IMR-90 (cell line): ENCODE measurements around the gene C10orf90. TPM values are rescaled to one million over a fixed set of nuclear protein-coding genes. Genes with fewer than 3 reads are reported as not detected.

Experiments
- ATAC-seq: fragments of 200-7000 bp; cut with Tn5 transposase; 2 replicates; pipeline ENCODE4 v1.9.1; 2020; ENCODE audit warnings: low read depth, mild to moderate bottlenecking, moderate library complexity
- BruUV-seq: library from RNA; stranded (reverse); fragments of 400-500 nt; replicated peaks from 2 replicates; lab custom pipeline; 2021; lab: Mats Ljungman, UMichigan
- CTCF ChIA-PET: fragments of 300-600 bp; formaldehyde crosslinking; extraction: SDS; loops from one replicate; lab custom pipeline; 2021; ENCODE audit warnings: antibody characterized with exemption; lab: Yijun Ruan, JAX
- POLR2A ChIA-PET: fragments of 300-600 bp; sonication (Branson Sonifier 250); formaldehyde crosslinking; loops from one replicate; lab custom pipeline; 2022; ENCODE audit warnings: antibody characterized with exemption; ENCODE audit not compliant: unreplicated experiment; lab: Charles Lee
- DNase-seq: peaks from one replicate; pipeline ENCODE4 v3.0.0; 2013
- H2AFZ ChIP-seq: replicated peaks from 2 replicates; pipeline ENCODE3; 2013; ENCODE audit warnings: low read length, mild to moderate bottlenecking; ENCODE audit not compliant: poor library complexity
- H2AK5ac ChIP-seq: 2 replicates; pipeline ENCODE4 v1.6.1; 2013; ENCODE audit warnings: low read depth, low read length, inconsistent platforms
- H2AK9ac ChIP-seq: replicated peaks from 2 replicates; pipeline ENCODE3; 2013; ENCODE audit warnings: mild to moderate bottlenecking, low read depth, low read length, moderate library complexity; ENCODE audit not compliant: poor library complexity
- H2BK120ac ChIP-seq: 2 replicates; pipeline ENCODE4 v1.6.1; 2013; ENCODE audit warnings: low read depth, low read length, inconsistent platforms
- H2BK15ac ChIP-seq: 3 replicates; pipeline ENCODE4 v1.6.1; 2013; ENCODE audit warnings: low read depth, low read length, inconsistent platforms
- H2BK20ac ChIP-seq: 2 replicates; pipeline ENCODE4 v1.6.1; 2013; ENCODE audit warnings: low read depth, mild to moderate bottlenecking, inconsistent platforms, low read length, moderate library complexity
- H2BK5ac ChIP-seq: 2 replicates; pipeline ENCODE4 v1.6.1; 2013; ENCODE audit warnings: mild to moderate bottlenecking, low read depth, low read length, inconsistent platforms; ENCODE audit not compliant: poor library complexity, severe bottlenecking
- H3K14ac ChIP-seq: replicated peaks from 2 replicates; pipeline ENCODE4 v1.6.1; 2013; ENCODE audit warnings: low read depth, low read length, inconsistent platforms
- H3K18ac ChIP-seq: 2 replicates; pipeline ENCODE4 v1.6.1; 2013; ENCODE audit warnings: low read depth, low read length, control low read depth
- H3K23ac ChIP-seq: 2 replicates; pipeline ENCODE4 v1.6.1; 2013; ENCODE audit warnings: low read depth, low read length, inconsistent platforms
- H3K27ac ChIP-seq: 2 replicates; pipeline ENCODE4 v1.5.1; 2013; ENCODE audit warnings: mild to moderate bottlenecking, control low read depth, low read length; ENCODE audit not compliant: insufficient read depth
- H3K27me3 ChIP-seq: 2 replicates; pipeline ENCODE4 v1.6.1; 2013; ENCODE audit warnings: low read length; ENCODE audit not compliant: control insufficient read depth, insufficient read depth
- H3K36me3 ChIP-seq: 2 replicates; pipeline ENCODE4 v1.6.1; 2013; ENCODE audit warnings: low read length, mixed read lengths; ENCODE audit not compliant: control insufficient read depth, insufficient read depth
- H3K4ac ChIP-seq: 2 replicates; pipeline ENCODE4 v1.6.1; 2013; ENCODE audit warnings: low read depth, low read length, inconsistent platforms
- H3K4me1 ChIP-seq: 2 replicates; pipeline ENCODE4 v1.6.1; 2013; ENCODE audit warnings: low read length, mixed read lengths; ENCODE audit not compliant: control insufficient read depth, insufficient read depth
- H3K4me2 ChIP-seq: 2 replicates; pipeline ENCODE4 v1.6.1; 2013; ENCODE audit warnings: low read depth, mild to moderate bottlenecking, control low read depth, low read length, moderate library complexity
- H3K4me3 ChIP-seq: 2 replicates; pipeline ENCODE4 v1.5.1; 2013; ENCODE audit warnings: low read depth, mild to moderate bottlenecking, control low read depth, low read length, moderate library complexity; ENCODE audit not compliant: insufficient read depth
- H3K56ac ChIP-seq: 2 replicates; pipeline ENCODE4 v1.6.1; 2013; ENCODE audit warnings: low read length, inconsistent platforms; ENCODE audit not compliant: insufficient read depth; ENCODE audit errors: extremely low read depth
- H3K79me1 ChIP-seq, 2 experiments: 2 replicates each; pipeline ENCODE4 v1.6.1; 2013; ENCODE audit warnings: low read length in 2 of 2, inconsistent platforms in 1 of 2, low read depth in 1 of 2
- H3K9ac ChIP-seq: 2 replicates; pipeline ENCODE4 v1.6.1; 2013; ENCODE audit warnings: low read depth, low read length, control low read depth
- H3K9me1 ChIP-seq: 2 replicates; pipeline ENCODE4 v1.6.1; 2013; ENCODE audit warnings: low read length, inconsistent platforms; ENCODE audit not compliant: insufficient read depth
- H3K9me3 ChIP-seq: 2 replicates; pipeline ENCODE4 v1.6.1; 2013; ENCODE audit warnings: low read length; ENCODE audit not compliant: control insufficient read depth, insufficient read depth
- H4K20me1 ChIP-seq: 2 replicates; pipeline ENCODE4 v1.6.1; 2013; ENCODE audit warnings: low read length, inconsistent platforms; ENCODE audit not compliant: insufficient read depth
- H4K5ac ChIP-seq: 2 replicates; pipeline ENCODE4 v1.6.1; 2013; ENCODE audit warnings: mild to moderate bottlenecking, low read depth, low read length, control low read depth
- H4K8ac ChIP-seq, 2 experiments: 2 replicates each; pipeline ENCODE4 v1.6.1; 2013; ENCODE audit warnings: low read depth in 2 of 2, low read length in 2 of 2, control low read depth in 1 of 2, inconsistent platforms in 1 of 2
- H4K91ac ChIP-seq: 2 replicates; pipeline ENCODE4 v1.6.1; 2013; ENCODE audit warnings: low read depth, low read length, inconsistent platforms; ENCODE audit not compliant: insufficient read depth
- BHLHE40 ChIP-seq: fragments of 150-350 bp; IDR thresholded peaks from 2 replicates; pipeline ENCODE4 v1.6.1; 2016; ENCODE audit warnings: mild to moderate bottlenecking, low read depth, low read length
- CEBPB ChIP-seq: IDR thresholded peaks from 2 replicates; pipeline ENCODE4 v1.6.1; 2012; ENCODE audit warnings: low read depth, low read length, improper control_type of control experiment
- CHD1 ChIP-seq: IDR thresholded peaks from 2 replicates; pipeline ENCODE4 v1.6.1; 2012; ENCODE audit warnings: low read depth, low read length, improper control_type of control experiment
- CTCF ChIP-seq: conservative IDR thresholded peaks from 2 replicates; pipeline ENCODE4 v1.5.1; 2012; ENCODE audit warnings: mild to moderate bottlenecking, low read depth, low read length, improper control_type of control experiment
- FOS ChIP-seq: fragments of 150-350 bp; IDR thresholded peaks from 2 replicates; pipeline ENCODE4 v1.6.1; 2016; ENCODE audit warnings: low read depth, low read length
- MAFK ChIP-seq: IDR thresholded peaks from 2 replicates; pipeline ENCODE4 v1.6.1; 2012; ENCODE audit warnings: low read depth, low read length, improper control_type of control experiment
- MAZ ChIP-seq: IDR thresholded peaks from 2 replicates; pipeline ENCODE4 v1.6.1; 2012; ENCODE audit warnings: low read depth, mild to moderate bottlenecking, low read length, improper control_type of control experiment, moderate library complexity, borderline replicate concordance
- MXI1 ChIP-seq: IDR thresholded peaks from 2 replicates; pipeline ENCODE4 v1.6.1; 2012; ENCODE audit warnings: low read depth, mild to moderate bottlenecking, low read length, moderate library complexity, borderline replicate concordance
- NFE2L2 ChIP-seq: fragments of 150-350 bp; IDR thresholded peaks from 2 replicates; pipeline ENCODE4 v1.6.1; 2016; ENCODE audit warnings: low read depth, mild to moderate bottlenecking, low read length
- POLR2A ChIP-seq: IDR thresholded peaks from 2 replicates; pipeline ENCODE4 v1.6.1; 2012; ENCODE audit warnings: mild to moderate bottlenecking, low read depth, low read length
- RAD21 ChIP-seq: IDR thresholded peaks from 2 replicates; pipeline ENCODE4 v1.6.1; 2012; ENCODE audit warnings: low read length, improper control_type of control experiment
- RCOR1 ChIP-seq: IDR thresholded peaks from 2 replicates; pipeline ENCODE4 v1.6.1; 2012; ENCODE audit warnings: mild to moderate bottlenecking, low read length, improper control_type of control experiment; ENCODE audit not compliant: insufficient replicate concordance
- RFX5 ChIP-seq: IDR thresholded peaks from 2 replicates; pipeline ENCODE4 v1.8.0; 2012; ENCODE audit warnings: low read depth, mild to moderate bottlenecking, low read length, moderate library complexity
- SMC3 ChIP-seq: fragments of 150-350 bp; IDR thresholded peaks from 2 replicates; pipeline ENCODE4 v1.6.1; 2016; ENCODE audit warnings: low read depth, mild to moderate bottlenecking, antibody characterized with exemption, low read length, moderate library complexity
- USF2 ChIP-seq: fragments of 150-350 bp; IDR thresholded peaks from 2 replicates; pipeline ENCODE4 v1.6.1; 2017; ENCODE audit warnings: mild to moderate bottlenecking, antibody characterized with exemption, low read length, low read depth
- WGBS, 2 experiments: methylation state at CpG; one replicate each; pipeline versions ENCODE4 v1.1.5 to v1.1.7; 2013; ENCODE audit warnings: missing lambda C conversion rate in 2 of 2; ENCODE audit not compliant: insufficient read length in 1 of 2; ENCODE audit errors: extremely low coverage in 2 of 2; 5-methylcytosine and 5-hydroxymethylcytosine counted together
- dilution Hi-C: fragments of 300-500 bp; cut with HindIII; formaldehyde crosslinking; loops from one replicate; pipeline ENCODE4 v1.14.3; 2018; ENCODE audit warnings: low sequenced_read_pairs; ENCODE audit not compliant: unreplicated experiment
- in situ Hi-C: fragments of 300-500 bp; cut with MboI; formaldehyde crosslinking; loops from 3 replicates; pipeline ENCODE4 v1.14.3; 2019; ENCODE audit warnings: low sequenced_read_pairs, inconsistent platforms, mixed read lengths
- intact Hi-C: fragments of 100-400 bp; cut with micrococcal nuclease; formaldehyde crosslinking; loops from 2 replicates; pipeline ENCODE4 v1.10.0; 2022
- polyA plus RNA-seq, 3 experiments: library from polyadenylated mRNA; depleted of rRNA; stranded (reverse); fragments of >200 nt; gene quantifications; 2 replicates each; pipeline ENCODE4 v1.2.3, GENCODE V29; 2012; ENCODE audit warnings: low replicate concordance in 1 of 3
- total RNA-seq: library from RNA; depleted of rRNA; stranded (reverse); fragments of >200 nt; gene quantifications from 2 replicates; pipeline ENCODE4 v1.2.3, GENCODE V29; 2012

C10orf90 gene
- total and polyA plus RNA-seq, 2 of the 4 experiments (the other 2 are of a cell fraction): 0.05 to 0.18 TPM

- H2AK9ac ChIP-seq: no peak overlapping the region
- DNase-seq: no peak
- no peak overlapping the region for H3K23ac ChIP-seq
- no peaks in the 10 kb centered on the region for H3K36me3 ChIP-seq
- no peak overlapping the region for H3K9ac ChIP-seq
- H3K14ac ChIP-seq: no peak overlapping the region
- no peak overlapping the region for H2BK5ac ChIP-seq
- H3K4me1 ChIP-seq: peaks cover 1% of the 10 kb centered on the region; the same call in 1 of the 2 replicates
- H3K27me3 ChIP-seq: peaks cover 7% of the 10 kb centered on the region
- in situ Hi-C loops: no loop called here
- no peak overlapping the region for H3K4ac ChIP-seq
- H2AK5ac ChIP-seq: no peak overlapping the region
- no peaks in the 10 kb centered on the region for H4K20me1 ChIP-seq
- no peak overlapping the region for H3K4me2 ChIP-seq
- CTCF ChIA-PET: no interaction called here
- no peak overlapping the region for H2BK20ac ChIP-seq
- H4K5ac ChIP-seq: no peak overlapping the region
- H4K8ac ChIP-seq: no peak overlapping the region
- H3K18ac ChIP-seq: no peak overlapping the region
- no peak overlapping the region for H3K56ac ChIP-seq
- no peak overlapping the region for H4K91ac ChIP-seq
- 83% methylated on average over 1 of the region's 8 CpGs; no CpG with 5 or more reads in 1 of the 2 experiments for WGBS, 2 experiments
- BruUV-seq: no TSS peak
- no peak overlapping the region for H2BK15ac ChIP-seq
- POLR2A ChIA-PET: interaction anchor here (0.6 kb wide), 1 partner anchor 94 kb away, joined by 4 read pairs; no protein-coding TSS in a partner anchor
- dilution Hi-C loops: no loop called here
- no peaks in the 10 kb centered on the region for H3K79me1 ChIP-seq
- no peak for ATAC-seq
- no peak overlapping the region for H2AFZ ChIP-seq
- no peaks in the 10 kb centered on the region for H3K9me1 ChIP-seq
- H3K27ac ChIP-seq: no peak overlapping the region
- no peak overlapping the region for H2BK120ac ChIP-seq
- no peaks in the 10 kb centered on the region for H3K9me3 ChIP-seq
- no peak overlapping the region for H3K4me3 ChIP-seq
- intact Hi-C loops: loop anchor here (5.0 kb wide), 1 partner anchor 58 kb away; no protein-coding TSS in a partner anchor
- TF ChIP-seq SMC3: no peak
- no peak for TF ChIP-seq MXI1
- no peak for TF ChIP-seq POLR2A
- TF ChIP-seq RAD21: no peak
- no peak for TF ChIP-seq FOS
- TF ChIP-seq CTCF: no peak
- TF ChIP-seq RCOR1: no peak
- TF ChIP-seq USF2: no peak
- no peak for TF ChIP-seq MAZ
- no peak for TF ChIP-seq NFE2L2
- no peak for TF ChIP-seq RFX5
- TF ChIP-seq BHLHE40: no peak
- TF ChIP-seq MAFK: no peak
- no peak for TF ChIP-seq CHD1
- no peak for TF ChIP-seq CEBPB
These were observed 215.3 kb downstream of the C10orf90 start for GRCh38 chr10:126455036-126455765.
